Measurements from ENCODE around the gene MAGT1. TPM values are rescaled to one million over a fixed set of nuclear protein-coding genes. Genes with fewer than 3 reads are reported as not detected.
A peak's percentile ranks its signal among the peaks of the same experiment; 100 is the strongest.
"Not testable (repeated sequence)": the region's sequence is repeated elsewhere in the genome, so short reads cannot be mapped to it uniquely, and the experiment has no call there.

Gene MAGT1
- total RNA-seq, 4 donors from 2014 or later, result 20.8 to 33.0 (median 26.8) TPM

GRCh38 chrX:77899081-77899828 is 4.0 kb upstream of the MAGT1 start, which contains the start of gene COX7B:
Gene COX7B (plus strand): TSS chrX:77899468. CDS start chrX:77899554, 86 bp downstream.
- 38% methylated on average over 28 of the region's 28 CpGs for WGBS
- intact Hi-C loops (cut with DNase I), result loop anchor here (10.0 kb wide), 1 partner anchor 114 kb away; the partner anchor contains the start of gene ATRX
- Histone ChIP-seq H3K27me3 (no peaks in the 10 kb centered on the region), H3K36me3 (peaks cover 0 to 15% (median 7%) of the 10 kb centered on the region in 4 donors), H3K4me3 (peak within 1 kb of the TSS; percentile 57 to 71 (median 60)), H3K9me3 (no peaks in the 10 kb centered on the region), H3K27ac (replicated peaks in 1 of 4) (peak within 1 kb of the TSS; percentile 84 to 87 (median 86)), H3K4me1 (peaks cover 0 to 29% (median 18%) of the 10 kb centered on the region in 4 donors)
- DNase-seq (ENCODE audit: extremely low spot score), result peak; percentile 91
- TF ChIP-seq POLR2AphosphoS5 (IDR thresholded peaks at IDR 0.05), result peak; percentile 84 to 95
- TF ChIP-seq POLR2A (IDR thresholded peaks at IDR 0.05; ENCODE audit: low read depth), result peak; percentile 48
- TF ChIP-seq CTCF (IDR thresholded peaks at IDR 0.05), result peak in 2 of 3 experiments; percentile 36 to 44
- no peak for TF ChIP-seq EP300 (IDR thresholded peaks at IDR 0.05)

- intact Hi-C loops (cut with DNase I), result loop anchor here (10.0 kb wide), 1 partner anchor 109 kb away; the partner anchor contains the start of gene ATRX
- Histone ChIP-seq H3K9me3 (no peaks in the 10 kb centered on the region), H3K4me3 (peak overlapping the region in 2 of 4 donors; percentile 64 to 71), H3K27ac (replicated peaks in 1 of 4) (no peak overlapping the region), H3K36me3 (no peaks in the 10 kb centered on the region), H3K27me3 (no peaks in the 10 kb centered on the region), H3K4me1 (peaks cover 0 to 34% (median 13%) of the 10 kb centered on the region in 4 donors)
- no peak for DNase-seq (ENCODE audit: extremely low spot score)
- no peak for TF ChIP-seq CTCF (IDR thresholded peaks at IDR 0.05)
- no peak for TF ChIP-seq POLR2AphosphoS5 (IDR thresholded peaks at IDR 0.05)
- no peak for TF ChIP-seq EP300 (IDR thresholded peaks at IDR 0.05)
- TF ChIP-seq POLR2A (IDR thresholded peaks at IDR 0.05; ENCODE audit: low read depth), result no peak
- 71% methylated on average over 10 of the region's 10 CpGs for WGBS
Measured at GRCh38 chrX:77893713-77894112, 1.5 kb downstream of the MAGT1 start.

GRCh38 chrX:77892887-77893286 is 2.3 kb downstream of the MAGT1 start:
- no peaks in the 10 kb centered on the region for H3K9me3 ChIP-seq
- no peak for TF ChIP-seq POLR2AphosphoS5 (IDR thresholded peaks at IDR 0.05)
- no peak for TF ChIP-seq EP300 (IDR thresholded peaks at IDR 0.05)
- no peak for TF ChIP-seq CTCF (IDR thresholded peaks at IDR 0.05)
- TF ChIP-seq POLR2A (IDR thresholded peaks at IDR 0.05; ENCODE audit: low read depth), result no peak
- intact Hi-C loops (cut with DNase I), result loop anchor here (10.0 kb wide), 1 partner anchor 108 kb away; the partner anchor contains the start of gene ATRX
- H3K4me1 ChIP-seq, result peaks cover 0 to 34% (median 13%) of the 10 kb centered on the region in 4 donors
- no peak overlapping the region for H3K27ac ChIP-seq (replicated peaks in 1 of 4)
- DNase-seq (ENCODE audit: extremely low spot score), result no peak
- WGBS, result 93% methylated on average over 2 of the region's 2 CpGs
- no peak overlapping the region for H3K4me3 ChIP-seq
- H3K27me3 ChIP-seq, result no peaks in the 10 kb centered on the region
- no peaks in the 10 kb centered on the region for H3K36me3 ChIP-seq

- 89% methylated on average over 4 of the region's 4 CpGs for WGBS
- H3K36me3 ChIP-seq; H3K27me3 ChIP-seq; H3K4me3 ChIP-seq; intact Hi-C loops (cut with DNase I); H3K4me1 ChIP-seq; H3K9me3 ChIP-seq; DNase-seq (ENCODE audit: extremely low spot score); H3K27ac ChIP-seq (replicated peaks in 1 of 4): not testable (repeated sequence)
Measured at GRCh38 chrX:77881418-77881817, 13.8 kb downstream of the MAGT1 start.

GRCh38 chrX:77875372-77875771 is 19.9 kb downstream of the MAGT1 start:
- DNase-seq (ENCODE audit: extremely low spot score), result no peak
- intact Hi-C loops (cut with DNase I), result no loop called here
- Histone ChIP-seq H3K27ac (replicated peaks in 1 of 4) (no peak overlapping the region), H3K9me3 (no peaks in the 10 kb centered on the region), H3K27me3 (no peaks in the 10 kb centered on the region), H3K4me3 (no peak overlapping the region), H3K36me3 (peaks cover 0 to 22% (median 0%) of the 10 kb centered on the region in 4 donors), H3K4me1 (no peaks in the 10 kb centered on the region)
- TF ChIP-seq POLR2A (IDR thresholded peaks at IDR 0.05; ENCODE audit: low read depth) (no peak), EP300 (IDR thresholded peaks at IDR 0.05) (no peak)
- 91% methylated on average over 8 of the region's 8 CpGs for WGBS

GRCh38 chrX:77831544-77831943 is 63.7 kb downstream of the MAGT1 start:
- H3K9me3 ChIP-seq; H3K4me1 ChIP-seq; H3K27me3 ChIP-seq; H3K27ac ChIP-seq (replicated peaks in 1 of 4); H3K4me3 ChIP-seq; DNase-seq (ENCODE audit: extremely low spot score); intact Hi-C loops (cut with DNase I): not testable (repeated sequence)
- WGBS, result 91% methylated on average over 5 of the region's 5 CpGs
- H3K36me3 ChIP-seq, result peaks cover 0 to 27% (median 10%) of the 10 kb centered on the region in 4 donors

- H3K4me1 ChIP-seq; intact Hi-C loops (cut with DNase I); H3K36me3 ChIP-seq; H3K27ac ChIP-seq (replicated peaks in 1 of 4); H3K4me3 ChIP-seq; DNase-seq (ENCODE audit: extremely low spot score); H3K27me3 ChIP-seq; H3K9me3 ChIP-seq: not testable (repeated sequence)
- 81% methylated on average over 2 of the region's 2 CpGs for WGBS
Measured at GRCh38 chrX:77821989-77822388, 73.2 kb downstream of the MAGT1 start.

Measured in esophagus muscularis mucosa (tissue), 4 donors.